Spleen (tissue), 11 donors: ENCODE data around the gene GPR34. TPM values are rescaled to one million over a fixed set of nuclear protein-coding genes. Genes with fewer than 3 reads are reported as not detected.
"Not testable (repeated sequence)": the region's sequence is repeated elsewhere in the genome, so short reads cannot be mapped to it uniquely, and the experiment has no call there.

ENCODE experiments used
- DNase-seq: peaks from one replicate; pipeline ENCODE4 v3.0.0-alpha.2; 2020
- H3K27ac ChIP-seq, 8 donors: fragments of 200-600 bp; sonication (generic) in 7 of 8; 1 replicate in 4 of 8; 2 replicates in 4 of 8; pipeline versions ENCODE4 v1.5.0 to v1.8.0; 2016 to 2021; ENCODE audit warnings: inconsistent platforms in 4 of 8, mild to moderate bottlenecking in 4 of 8, moderate library complexity in 1 of 8
- H3K27me3 ChIP-seq, 7 donors: fragments of 200-600 bp; sonication (generic) in 6 of 7; replicated peaks in 1 of 7; 1 replicate in 4 of 7; 2 replicates in 3 of 7; pipeline versions ENCODE4 v1.5.0 to v1.8.0; 2016 to 2021; ENCODE audit warnings: inconsistent platforms in 3 of 7, mild to moderate bottlenecking in 1 of 7
- H3K36me3 ChIP-seq, 6 donors: fragments of 200-600 bp; sonication (generic) in 5 of 6; 1 replicate in 4 of 6; 2 replicates in 2 of 6; pipeline versions ENCODE4 v1.5.0 to v1.8.0; 2016 to 2021; ENCODE audit warnings: inconsistent platforms in 2 of 6
- H3K4me1 ChIP-seq, 6 donors: fragments of 200-600 bp; sonication (generic) in 5 of 6; 1 replicate in 3 of 6; 2 replicates in 3 of 6; pipeline versions ENCODE4 v1.5.0 to v1.8.0; 2016 to 2021; ENCODE audit warnings: inconsistent platforms in 3 of 6
- H3K4me3 ChIP-seq, 8 donors: fragments of 200-600 bp; sonication (generic) in 7 of 8; 1 replicate in 4 of 8; 2 replicates in 4 of 8; pipeline versions ENCODE4 v1.5.0 to v1.8.0; 2016 to 2021; ENCODE audit warnings: inconsistent platforms in 4 of 8, mild to moderate bottlenecking in 4 of 8, moderate library complexity in 2 of 8
- H3K9me3 ChIP-seq, 8 donors: fragments of 200-600 bp; sonication (generic) in 7 of 8; 1 replicate in 4 of 8; 2 replicates in 4 of 8; pipeline versions ENCODE4 v1.5.0 to v1.8.0; 2016 to 2021; ENCODE audit warnings: inconsistent platforms in 4 of 8
- POLR2A ChIP-seq, 3 donors: fragments of 450-650 bp; IDR thresholded peaks; one replicate each; pipeline ENCODE4 v1.5.1; 2017; ENCODE audit warnings: antibody characterized with exemption in 3 of 3, mild to moderate bottlenecking in 1 of 3
- POLR2AphosphoS5 ChIP-seq, 3 donors: sonication (generic); formaldehyde crosslinking; IDR thresholded peaks; one replicate each; pipeline ENCODE4 v1.5.1; 2017; ENCODE audit warnings: antibody characterized with exemption in 3 of 3
- WGBS, 5 donors: extraction: QIAGEN DNeasy Blood & Tissue Kit in 3 of 5; methylation state at CpG; one replicate each; pipeline versions ENCODE4 v1.1.5 to v1.1.7; 2013 to 2018; 5-methylcytosine and 5-hydroxymethylcytosine counted together
- intact Hi-C: fragments of 100-400 bp; cut with DNase I; formaldehyde crosslinking; loops from one replicate; pipeline ENCODE4 v1.15.0; 2023; ENCODE audit warnings: low total_unique reads
- polyA plus RNA-seq, 3 donors: library from polyadenylated mRNA; stranded (reverse); fragments of 200-250 nt; gene quantifications; one replicate each; pipeline ENCODE4 v1.2.1, GENCODE V29; 2013
- total RNA-seq, 7 donors: library from RNA; depleted of rRNA in 3 of 7; stranded (reverse); fragments of >200 nt in 3 of 7; fragmentation: NEBNext Ultra II Directional in 4 of 7; extraction: Animal tissue kit (Norgen Biotek cat#: 25700) in 4 of 7; gene quantifications; one replicate each; pipeline versions ENCODE4 v1.1.0 to v1.2.1, GENCODE V29; 2016 to 2021
- TF ChIP-seq, protein P1 (sequence below), 11 experiments: fragments of 200-600 bp in 7 of 11; fragments of 450-650 bp in 4 of 11; sonication (generic) in 4 of 11; IDR thresholded peaks in 8 of 11; conservative IDR thresholded peaks in 3 of 11; 1 replicate in 7 of 11; 2 replicates in 4 of 11; pipeline versions ENCODE4 v1.4.0 to v1.8.0; 2016 to 2021; ENCODE audit warnings: antibody characterized with exemption in 11 of 11, inconsistent platforms in 4 of 11, mild to moderate bottlenecking in 1 of 11
- donor health status: healthy with polysubstance abuse.
- donor health status: DM: no; HTN: no; CAD: no; lungs with moderate emphysema.
- donor health status: DM: no; HTN: no; CAD: no.
- donor health status: Bipolar disorder and iron deficiency.
- donor health status: healthy.
- donor health status: DM: no; HTN: no; CAD: no.
- donor health status: DM: yes; HTN: yes; CAD: no.

GPR34 gene
- total and polyA plus RNA-seq, 10 donors = 5.5 to 45.1 (median 15.1) TPM

DNA sequence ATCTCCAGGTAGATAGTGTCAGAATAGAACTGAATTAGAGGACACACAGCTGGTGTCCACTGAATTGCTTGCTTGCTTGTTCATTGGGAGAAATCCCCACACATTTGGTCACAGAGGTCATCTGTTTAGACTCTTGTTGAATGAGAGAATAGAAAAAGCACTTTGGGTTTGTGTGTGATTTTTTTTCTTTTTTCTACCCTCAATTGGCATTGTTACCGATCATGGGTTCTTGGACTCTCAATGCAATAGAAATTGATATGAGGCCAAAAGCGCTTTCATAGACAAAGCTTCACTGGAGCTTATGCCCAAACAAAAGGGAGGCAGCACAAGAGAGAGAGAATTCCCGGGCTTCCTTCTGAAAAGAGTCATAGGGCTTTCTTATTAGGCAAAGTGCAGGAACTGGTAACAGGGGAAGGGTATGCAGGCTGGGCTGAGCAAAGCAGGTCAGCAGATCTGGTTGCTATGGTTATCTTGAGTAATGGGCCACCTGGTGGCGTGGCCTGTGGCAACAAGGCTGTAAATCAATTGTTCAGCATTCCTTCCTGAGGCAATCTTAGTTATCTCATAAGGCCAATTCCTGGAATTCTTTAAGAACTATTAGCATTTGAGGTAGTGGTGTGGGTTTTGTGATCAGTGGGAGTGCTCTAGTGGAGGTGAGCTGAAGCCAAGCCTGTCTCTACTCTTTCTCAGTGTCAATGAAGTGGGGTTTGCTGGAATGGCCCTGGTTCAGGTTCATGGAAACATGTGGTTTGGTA, 29.9 kb downstream of the GPR34 start:
- no peaks in the 10 kb centered on the region for H3K36me3 ChIP-seq
- H3K27ac ChIP-seq = peak overlapping the region in 2 of 8 donors; percentile 66 to 75
- TF ChIP-seq, protein P1, sequence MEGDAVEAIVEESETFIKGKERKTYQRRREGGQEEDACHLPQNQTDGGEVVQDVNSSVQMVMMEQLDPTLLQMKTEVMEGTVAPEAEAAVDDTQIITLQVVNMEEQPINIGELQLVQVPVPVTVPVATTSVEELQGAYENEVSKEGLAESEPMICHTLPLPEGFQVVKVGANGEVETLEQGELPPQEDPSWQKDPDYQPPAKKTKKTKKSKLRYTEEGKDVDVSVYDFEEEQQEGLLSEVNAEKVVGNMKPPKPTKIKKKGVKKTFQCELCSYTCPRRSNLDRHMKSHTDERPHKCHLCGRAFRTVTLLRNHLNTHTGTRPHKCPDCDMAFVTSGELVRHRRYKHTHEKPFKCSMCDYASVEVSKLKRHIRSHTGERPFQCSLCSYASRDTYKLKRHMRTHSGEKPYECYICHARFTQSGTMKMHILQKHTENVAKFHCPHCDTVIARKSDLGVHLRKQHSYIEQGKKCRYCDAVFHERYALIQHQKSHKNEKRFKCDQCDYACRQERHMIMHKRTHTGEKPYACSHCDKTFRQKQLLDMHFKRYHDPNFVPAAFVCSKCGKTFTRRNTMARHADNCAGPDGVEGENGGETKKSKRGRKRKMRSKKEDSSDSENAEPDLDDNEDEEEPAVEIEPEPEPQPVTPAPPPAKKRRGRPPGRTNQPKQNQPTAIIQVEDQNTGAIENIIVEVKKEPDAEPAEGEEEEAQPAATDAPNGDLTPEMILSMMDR (IDR thresholded peaks at IDR 0.05 in 8 of 11, conservative IDR thresholded peaks at IDR 0.05 in 3 of 11) = no peak
- TF ChIP-seq POLR2AphosphoS5 (IDR thresholded peaks at IDR 0.05) = no peak
- TF ChIP-seq POLR2A (IDR thresholded peaks at IDR 0.05) = no peak
- H3K4me1 ChIP-seq = peaks cover 0 to 60% (median 24%) of the 10 kb centered on the region in 6 donors
- no peak overlapping the region for H3K4me3 ChIP-seq
- peaks cover 0 to 10% (median 0%) of the 10 kb centered on the region in 7 donors for H3K27me3 ChIP-seq
- 81 to 96% (median 92%) methylated on average over 4 of the region's 4 CpGs for WGBS, 5 donors
- H3K9me3 ChIP-seq = peaks cover 0 to 35% (median 11%) of the 10 kb centered on the region in 8 donors
- intact Hi-C loops = no loop called here
- no peak for DNase-seq

DNA sequence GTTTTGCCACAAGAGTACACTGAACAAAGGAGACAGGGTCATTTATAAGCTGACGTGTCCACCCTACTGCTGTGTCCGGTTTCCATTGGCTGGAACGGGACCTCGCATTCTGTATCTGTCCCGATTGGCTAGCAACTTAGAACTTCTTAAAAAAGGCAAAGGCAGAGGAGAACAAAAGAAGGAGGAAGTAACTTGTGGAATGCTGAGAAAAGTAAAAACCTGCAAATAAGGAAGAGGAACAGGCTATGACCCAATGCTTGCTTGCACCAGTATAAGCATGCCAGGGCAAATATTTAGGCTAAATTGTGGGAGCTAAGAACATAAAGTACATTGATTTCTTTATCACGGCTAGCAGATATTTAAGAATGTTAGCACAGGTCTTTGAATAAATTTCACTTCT, 30.8 kb downstream of the GPR34 start:
- intact Hi-C loops, DNase-seq, H3K4me3 ChIP-seq, H3K36me3 ChIP-seq, H3K27me3 ChIP-seq: not testable (repeated sequence)
- Histone ChIP-seq H3K9me3 (peaks cover 0 to 35% (median 11%) of the 10 kb centered on the region in 8 donors), H3K4me1 (peaks cover 0 to 69% (median 32%) of the 10 kb centered on the region in 6 donors), H3K27ac (peak overlapping the region in 4 of 8 donors; percentile 12 to 75 (median 54))
- 71 to 89% (median 87%) methylated on average over 6 of the region's 6 CpGs for WGBS, 5 donors

GRCh38 chrX:41720125-41720779, 31.5 kb downstream of the GPR34 start:
- no peak for TF ChIP-seq POLR2A (IDR thresholded peaks at IDR 0.05)
- TF ChIP-seq, protein P1 (IDR thresholded peaks at IDR 0.05 in 8 of 11, conservative IDR thresholded peaks at IDR 0.05 in 3 of 11) = no peak
- TF ChIP-seq POLR2AphosphoS5 (IDR thresholded peaks at IDR 0.05) = peak in 2 of 3 donors; percentile 51 to 53
- peaks cover 0 to 35% (median 11%) of the 10 kb centered on the region in 8 donors for H3K9me3 ChIP-seq
- H3K4me3 ChIP-seq = no peak overlapping the region
- H3K27me3 ChIP-seq = peaks cover 0 to 7% (median 0%) of the 10 kb centered on the region in 7 donors
- H3K36me3 ChIP-seq = no peaks in the 10 kb centered on the region
- DNase-seq = peak; percentile 86
- H3K27ac ChIP-seq = peak overlapping the region in 4 of 8 donors; percentile 12 to 75 (median 54)
- peaks cover 0 to 70% (median 34%) of the 10 kb centered on the region in 6 donors for H3K4me1 ChIP-seq
- 33 to 52% (median 41%) methylated on average over 3 of the region's 3 CpGs for WGBS, 5 donors
- intact Hi-C loops = no loop called here

- Histone ChIP-seq H3K27me3 (peaks cover 0 to 7% (median 0%) of the 10 kb centered on the region in 7 donors), H3K4me1 (peaks cover 0 to 63% (median 34%) of the 10 kb centered on the region in 6 donors), H3K36me3 (no peaks in the 10 kb centered on the region), H3K9me3 (peaks cover 0 to 35% (median 11%) of the 10 kb centered on the region in 8 donors), H3K4me3 (no peak overlapping the region), H3K27ac (no peak overlapping the region)
- intact Hi-C loops = no loop called here
- no peak for TF ChIP-seq POLR2A (IDR thresholded peaks at IDR 0.05)
- no peak for TF ChIP-seq POLR2AphosphoS5 (IDR thresholded peaks at IDR 0.05)
- TF ChIP-seq, protein P1 (IDR thresholded peaks at IDR 0.05 in 8 of 11, conservative IDR thresholded peaks at IDR 0.05 in 3 of 11) = no peak
- 58 to 83% (median 72%) methylated on average over 1 of the region's 1 CpG for WGBS, 5 donors
- no peak for DNase-seq
These were observed 32.8 kb downstream of the GPR34 start for GRCh38 chrX:41721590-41721989.
